Activated CD8-positive, alpha-beta memory T cell treated with anti-CD3 and anti-CD28 coated beads for 36 hours (primary cell): ENCODE measurements around the gene BCL2A1. TPM values are rescaled to one million over a fixed set of nuclear protein-coding genes. Genes with fewer than 3 reads are reported as not detected.
"Not testable (repeated sequence)": the region's sequence is repeated elsewhere in the genome, so short reads cannot be mapped to it uniquely, and the experiment has no call there.

ENCODE experiments used
- CTCF ChIA-PET: fragments of 350-600 bp; sonication (Branson Sonifier 250); formaldehyde crosslinking; loops from one replicate; lab custom pipeline; 2021; ENCODE audit warnings: antibody characterized with exemption; lab: Charles Lee
- POLR2A ChIA-PET: fragments of 350-600 bp; sonication (Branson Sonifier 250); formaldehyde crosslinking; loops from one replicate; lab custom pipeline; 2021; ENCODE audit warnings: antibody characterized with exemption; lab: Charles Lee
- total RNA-seq, 2 experiments: library from RNA; stranded (reverse); gene quantifications; one replicate each; pipeline ENCODE4 v1.2.3, GENCODE V29; 2021

BCL2A1 gene
- total RNA-seq = 10 to 100 TPM; 73.5 to 79.6 TPM

DNA sequence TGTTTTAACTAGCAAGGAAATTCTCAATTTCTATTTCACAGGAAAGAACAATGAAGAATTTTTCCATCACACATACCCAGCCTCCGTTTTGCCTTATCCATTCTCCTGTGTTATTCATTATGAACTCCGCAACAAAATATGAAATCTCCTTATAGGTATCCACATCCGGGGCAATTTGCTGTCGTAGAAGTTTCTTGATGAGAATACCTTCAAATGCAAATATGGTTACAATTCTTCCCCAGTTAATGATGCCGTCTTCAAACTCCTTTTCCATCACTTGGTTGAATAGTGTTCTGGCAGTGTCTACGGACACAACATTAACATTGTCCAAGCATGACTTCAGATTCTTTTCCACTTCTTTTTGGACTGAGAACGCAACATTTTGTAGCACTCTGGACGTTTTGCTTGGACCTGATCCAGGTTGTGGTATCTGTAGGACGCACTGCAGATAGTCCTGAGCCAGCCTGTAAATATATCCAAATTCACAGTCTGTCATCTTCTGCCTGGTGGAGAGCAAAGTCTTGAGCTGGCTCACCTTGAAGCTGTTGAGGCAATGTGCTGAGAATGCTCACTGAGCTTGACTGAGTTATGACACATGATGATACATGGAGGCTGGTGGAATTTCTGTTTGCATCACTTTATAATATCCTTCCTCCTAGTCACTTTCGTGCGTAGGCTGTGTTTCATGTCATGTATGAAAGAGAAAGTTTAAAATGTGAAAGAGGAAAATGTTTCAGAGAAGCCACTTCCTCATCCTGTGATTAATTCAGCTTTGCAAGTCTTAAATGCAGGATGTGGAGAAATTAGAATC is at the start of gene BCL2A1:
Gene BCL2A1, minus strand, starts transcription at position 573 of the 811 bp plus-strand sequence. Its CDS starts 77 bp downstream, at position 496.
- POLR2A ChIA-PET = interaction anchor here (0.9 to 2.7 kb wide), 5 partner anchors 27 to 182 kb away, joined by 3 to 22 read pairs (median 4); partner anchors contain the start of genes FAH and MTHFS
- CTCF ChIA-PET = interaction anchor here (0.6 to 1.7 kb wide), 4 partner anchors 48 to 1076 kb away, joined by 4 to 6 read pairs (median 4); partner anchors contain the start of gene MTHFS

DNA sequence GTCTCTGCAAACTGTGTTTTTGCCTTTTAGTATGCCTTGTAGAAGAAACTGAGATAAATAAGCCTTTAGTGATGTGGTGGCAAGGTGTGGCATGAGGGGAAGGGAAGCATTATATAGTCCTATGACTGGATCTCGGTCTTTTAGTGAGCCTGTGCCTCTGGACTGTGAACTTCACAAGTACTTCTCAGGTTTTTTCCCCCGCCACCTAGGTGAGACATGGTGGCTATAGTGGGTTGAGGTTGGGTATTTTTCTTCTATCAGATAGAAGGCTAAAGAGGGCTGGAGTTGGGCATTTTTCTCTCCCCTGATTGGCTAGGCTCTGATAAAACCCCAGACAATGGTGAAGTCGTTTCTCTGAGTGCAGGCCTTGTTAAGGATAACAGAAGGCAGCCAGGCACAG is 49.7 kb upstream of the BCL2A1 start:
- ChIA-PET POLR2A (no interaction called here), CTCF (interaction anchor here (1.2 kb wide), 1 partner anchor 39 kb away, joined by 3 read pairs; the partner anchor contains the start of gene ZFAND6)

DNA sequence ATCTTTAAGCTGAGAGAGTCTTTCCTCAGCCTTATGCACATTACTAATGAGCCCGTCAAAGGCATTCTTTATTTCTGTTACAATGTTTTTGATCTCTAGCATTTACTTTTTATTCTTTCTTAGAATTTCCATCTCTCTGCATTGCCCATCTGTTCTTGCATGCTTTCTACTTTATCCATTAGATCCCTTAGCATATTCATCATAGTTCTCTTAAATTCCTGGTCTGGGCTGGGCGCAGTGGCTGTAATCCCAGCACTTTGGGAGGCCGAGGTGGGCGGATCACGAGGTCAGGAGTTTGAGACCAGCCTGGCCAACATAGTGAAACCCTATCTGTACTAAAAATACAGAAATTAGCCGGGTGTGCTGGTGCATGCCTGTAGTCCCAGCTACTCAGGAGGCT is 49.2 kb upstream of the BCL2A1 start:
- CTCF ChIA-PET = not testable (repeated sequence)
- POLR2A ChIA-PET = interaction anchor here (0.5 kb wide), 1 partner anchor 71 kb away, joined by 3 read pairs; no protein-coding TSS in a partner anchor

DNA sequence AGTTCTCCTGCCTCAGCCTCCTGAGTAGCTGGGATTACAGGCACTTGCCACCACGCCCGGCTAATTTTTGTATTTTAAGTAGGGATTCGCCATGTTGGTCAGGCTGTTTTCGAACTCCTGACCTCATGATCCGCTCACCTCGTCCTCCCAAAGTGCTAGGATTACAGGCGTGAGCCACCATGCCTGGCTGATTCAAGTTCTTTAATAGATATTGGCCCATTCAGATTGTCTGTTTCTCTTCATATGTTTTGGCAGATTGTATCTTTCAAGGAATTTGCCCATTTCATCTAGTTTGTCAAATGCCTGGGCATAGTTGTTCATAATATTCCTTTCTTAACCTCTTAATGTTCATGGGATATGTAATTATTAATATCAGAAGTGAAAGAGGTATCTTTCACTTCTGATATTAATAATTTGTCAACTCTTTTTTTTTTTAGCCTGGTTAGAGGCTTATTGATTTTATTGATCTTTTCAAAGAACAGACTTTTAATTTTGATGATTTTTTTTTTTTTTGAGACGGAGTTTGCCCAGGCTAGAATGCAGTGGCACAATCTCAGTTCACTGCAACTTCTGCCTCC is 48.3 kb upstream of the BCL2A1 start:
- CTCF ChIA-PET = no interaction called here

DNA sequence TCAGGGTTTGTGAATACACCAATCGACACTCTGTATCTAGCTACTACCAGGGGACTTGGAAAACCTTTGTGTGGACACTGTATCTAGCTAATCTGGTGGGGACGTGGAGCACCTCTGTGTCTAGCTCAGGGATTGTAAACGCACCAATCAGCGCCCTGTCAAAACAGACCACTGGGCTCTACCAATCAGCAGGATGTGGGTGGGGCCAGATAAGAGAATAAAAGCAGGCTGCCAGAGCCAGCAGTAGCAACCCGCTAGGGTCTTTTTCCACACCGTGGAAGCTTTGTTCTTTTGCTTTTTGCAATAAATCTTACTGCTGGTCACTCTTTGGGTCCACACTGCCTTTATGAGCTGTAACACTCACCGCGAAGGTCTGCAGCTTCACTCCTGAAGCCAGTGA is 46.1 kb upstream of the BCL2A1 start:
- CTCF ChIA-PET, POLR2A ChIA-PET: not testable (repeated sequence)

More for the DNA sequence above, 48.3 kb upstream of the BCL2A1 start:
- POLR2A ChIA-PET = interaction anchor here (0.5 kb wide), 1 partner anchor 70 kb away, joined by 3 read pairs; no protein-coding TSS in a partner anchor

DNA sequence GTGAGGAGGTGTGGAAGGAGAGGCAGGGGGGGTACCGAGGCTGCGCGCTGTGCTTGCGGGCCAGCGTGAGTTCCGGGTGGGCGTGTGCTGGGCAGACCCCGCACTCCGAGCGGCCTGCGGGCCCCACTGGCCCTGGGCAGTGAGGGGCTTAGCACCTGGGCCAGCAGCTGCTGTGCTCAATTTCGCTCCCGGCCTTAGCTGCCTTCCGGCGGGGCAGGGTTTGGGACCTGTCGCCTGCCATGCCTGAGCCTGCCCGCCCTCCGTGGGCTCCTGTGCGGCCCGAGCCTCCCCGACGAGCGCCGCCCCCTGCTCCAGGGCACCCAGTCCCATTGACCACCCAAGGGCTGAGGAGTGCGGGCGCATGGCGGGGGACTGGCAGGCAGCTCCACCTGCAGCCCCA is 45.5 kb upstream of the BCL2A1 start:
- POLR2A ChIA-PET = not testable (repeated sequence)

DNA sequence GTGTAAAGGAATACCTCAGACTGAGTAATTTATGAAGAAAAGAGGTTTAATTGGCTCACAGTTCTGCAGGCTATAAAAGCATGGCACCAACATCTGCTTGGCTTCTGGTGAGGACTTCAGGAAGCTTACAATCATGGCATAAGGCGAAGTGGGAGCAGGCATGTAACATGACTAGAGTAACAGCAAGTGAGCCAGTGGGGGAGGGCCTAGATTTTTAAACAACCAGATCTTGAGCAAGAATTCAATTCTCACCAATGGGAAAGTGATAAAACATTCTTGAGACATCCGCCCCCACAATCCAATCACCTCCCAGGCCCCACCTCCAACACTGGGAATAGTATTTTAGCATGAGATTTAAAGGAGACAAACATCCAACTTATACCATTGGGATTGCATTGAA is 44.2 kb upstream of the BCL2A1 start:
- ChIA-PET POLR2A (no interaction called here), CTCF (no interaction called here)

More for the DNA sequence above, 45.5 kb upstream of the BCL2A1 start:
- CTCF ChIA-PET = not testable (repeated sequence)

DNA sequence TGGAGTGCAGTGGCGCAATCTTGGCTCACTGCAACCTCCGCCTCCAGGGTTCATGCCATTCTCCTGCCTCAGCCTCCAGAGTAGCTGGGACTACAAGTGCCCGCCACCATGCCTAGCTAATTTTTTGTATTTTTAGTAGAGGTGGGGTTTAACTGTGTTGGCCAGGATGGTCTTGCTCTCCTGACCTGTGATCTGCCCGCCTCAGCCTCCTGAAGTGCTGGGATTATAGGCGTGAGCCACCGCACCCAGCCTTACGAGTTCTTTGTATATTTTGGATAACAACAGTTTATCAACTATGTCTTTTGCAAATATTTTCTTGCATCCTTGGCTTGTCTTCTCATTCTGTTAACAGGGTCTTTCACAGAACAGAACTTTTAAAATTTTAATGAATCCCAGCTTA is 43.2 kb upstream of the BCL2A1 start:
- CTCF ChIA-PET, POLR2A ChIA-PET: not testable (repeated sequence)

DNA sequence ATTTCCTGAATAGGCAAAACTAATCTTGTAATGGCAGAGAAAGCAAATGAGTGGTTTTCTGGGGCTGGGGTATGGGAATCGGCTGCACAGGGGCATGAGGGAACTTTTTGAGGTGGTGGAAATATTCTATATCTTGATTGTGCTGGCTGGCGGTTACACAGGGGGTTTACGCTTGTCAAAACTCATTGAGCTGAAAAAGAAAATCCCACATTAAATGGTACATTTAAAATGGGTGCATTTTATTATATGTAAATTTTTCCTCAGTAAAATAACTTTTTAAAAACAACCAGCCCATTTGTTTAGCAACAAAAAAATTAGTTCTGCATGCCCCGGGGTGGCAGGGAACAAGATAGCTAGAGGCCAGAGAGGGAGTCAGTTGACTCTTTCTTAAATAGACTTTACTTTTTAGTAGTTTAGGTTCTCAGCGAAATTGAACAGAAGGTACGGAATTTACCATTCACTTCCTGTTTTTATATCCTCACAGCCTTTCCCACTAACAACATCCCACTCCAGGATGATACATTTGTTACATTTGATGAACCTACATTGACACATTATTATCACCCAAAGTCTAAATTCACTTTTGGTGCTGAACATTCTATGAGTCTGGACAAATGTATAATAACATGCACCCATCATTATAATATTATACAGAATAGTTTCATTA is 41.2 kb upstream of the BCL2A1 start:
- ChIA-PET POLR2A (no interaction called here), CTCF (no interaction called here)

DNA sequence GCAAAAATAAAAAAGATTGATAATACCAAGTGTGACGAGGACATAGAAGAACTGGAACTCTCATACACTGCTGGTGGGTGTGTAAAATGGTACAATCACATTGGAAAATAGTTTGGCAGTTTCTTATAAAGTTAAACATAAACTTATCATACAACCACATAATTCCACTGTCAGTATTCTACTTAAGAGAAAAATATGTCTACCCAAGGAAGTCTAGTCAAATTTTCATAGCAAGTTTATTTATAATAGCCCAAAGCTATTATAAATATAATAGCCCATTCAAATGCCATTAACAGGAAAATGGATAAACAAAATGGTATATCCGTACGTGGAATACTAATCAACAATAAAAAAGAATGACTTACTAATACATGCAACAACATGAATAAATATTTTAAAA is 40.6 kb upstream of the BCL2A1 start:
- CTCF ChIA-PET = no interaction called here
- POLR2A ChIA-PET = no interaction called here

DNA sequence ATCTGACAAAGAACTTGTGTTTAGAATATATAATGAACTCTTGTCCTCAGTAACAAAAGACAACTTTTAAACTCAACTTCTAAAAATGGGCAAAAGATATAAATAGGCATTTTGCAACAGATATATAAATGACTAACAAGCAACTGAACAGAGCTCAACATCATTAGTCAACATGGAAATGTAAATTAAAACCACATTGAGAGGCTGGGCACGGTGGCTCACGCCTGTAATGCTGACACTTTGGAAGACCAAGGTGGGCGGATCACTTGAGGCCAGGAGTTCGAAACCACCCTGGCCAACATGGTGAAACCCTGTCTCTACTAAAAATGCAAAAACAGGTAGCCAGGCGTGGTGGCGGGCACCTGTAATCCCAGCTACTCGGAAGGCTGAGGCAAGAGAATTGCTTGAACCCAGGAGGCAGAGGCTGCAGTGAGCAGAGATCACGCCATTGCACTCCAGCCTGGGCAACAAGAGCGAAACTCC is 40.1 kb upstream of the BCL2A1 start:
- POLR2A ChIA-PET, CTCF ChIA-PET: not testable (repeated sequence)

DNA sequence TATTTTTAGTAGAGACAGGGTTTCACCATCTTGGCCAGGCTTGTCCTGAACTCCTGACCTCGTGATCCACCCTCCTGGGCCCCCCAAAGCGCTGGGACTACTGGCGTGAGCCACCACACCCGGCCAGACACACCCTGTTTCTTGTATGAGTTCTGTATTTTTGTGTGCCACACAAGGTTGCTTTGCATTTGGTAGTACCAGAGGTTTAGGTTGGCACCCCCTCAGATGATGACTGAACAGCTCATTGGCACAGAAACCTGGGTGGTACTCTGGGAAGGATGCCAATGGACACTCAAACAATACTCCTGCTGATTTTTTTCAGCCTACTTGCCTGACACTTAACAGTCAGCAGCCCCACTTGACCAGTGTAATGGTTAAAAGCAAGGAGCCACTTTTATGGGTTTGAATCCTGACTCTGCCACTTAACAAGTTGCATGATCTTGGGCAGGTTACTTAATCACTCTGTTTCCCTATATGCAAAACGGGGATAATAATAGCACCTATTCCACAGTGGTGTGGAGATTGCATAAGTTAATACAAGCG is 39.2 kb upstream of the BCL2A1 start:
- ChIA-PET CTCF (no interaction called here), POLR2A (interaction anchor here (0.6 kb wide), 1 partner anchor 56 kb away, joined by 3 read pairs; no protein-coding TSS in a partner anchor)

DNA sequence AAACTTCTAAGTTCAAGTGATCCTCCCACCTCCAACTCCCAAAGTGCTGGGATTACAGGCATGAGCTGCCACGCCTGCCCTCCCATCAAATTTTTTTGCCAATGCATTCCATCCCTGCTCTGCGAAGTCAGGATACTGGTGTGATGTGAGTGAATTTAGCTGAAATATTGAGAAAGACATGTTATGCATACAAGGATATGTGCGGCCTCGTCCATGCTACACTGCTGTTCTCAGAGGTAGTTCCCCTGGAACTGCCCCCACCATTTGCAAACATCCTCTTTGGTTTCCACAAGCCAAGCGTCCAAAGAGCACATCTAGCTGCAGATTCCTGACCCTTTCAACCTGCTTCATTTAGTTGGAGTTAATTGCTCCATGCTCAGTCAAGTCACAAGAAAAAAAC is 36.5 kb upstream of the BCL2A1 start:
- CTCF ChIA-PET = interaction anchor here (1.2 kb wide), 1 partner anchor 164 kb away, joined by 3 read pairs; no protein-coding TSS in a partner anchor
- POLR2A ChIA-PET = no interaction called here

DNA sequence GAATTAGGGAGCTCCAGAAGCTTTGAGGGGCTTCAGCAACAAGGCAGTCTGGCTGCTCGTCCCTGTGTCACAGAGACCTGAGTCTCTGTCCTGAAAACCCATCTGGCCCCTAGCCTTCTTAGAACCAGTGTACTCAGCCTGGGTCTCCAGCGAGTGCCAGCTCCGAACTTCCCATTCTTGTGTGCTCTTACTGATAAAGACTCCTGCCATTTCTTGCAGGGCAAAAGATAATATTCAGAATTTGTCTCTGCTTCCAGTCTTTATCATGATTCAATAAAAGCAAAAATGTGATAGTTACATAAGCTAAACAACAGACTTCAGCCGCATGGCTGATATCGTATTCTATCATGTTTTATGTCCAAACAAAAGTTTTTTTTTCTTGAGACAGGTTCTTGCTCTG is 36.0 kb upstream of the BCL2A1 start:
- ChIA-PET CTCF (interaction anchor here (1.2 kb wide), 1 partner anchor 165 kb away, joined by 3 read pairs; no protein-coding TSS in a partner anchor), POLR2A (no interaction called here)

DNA sequence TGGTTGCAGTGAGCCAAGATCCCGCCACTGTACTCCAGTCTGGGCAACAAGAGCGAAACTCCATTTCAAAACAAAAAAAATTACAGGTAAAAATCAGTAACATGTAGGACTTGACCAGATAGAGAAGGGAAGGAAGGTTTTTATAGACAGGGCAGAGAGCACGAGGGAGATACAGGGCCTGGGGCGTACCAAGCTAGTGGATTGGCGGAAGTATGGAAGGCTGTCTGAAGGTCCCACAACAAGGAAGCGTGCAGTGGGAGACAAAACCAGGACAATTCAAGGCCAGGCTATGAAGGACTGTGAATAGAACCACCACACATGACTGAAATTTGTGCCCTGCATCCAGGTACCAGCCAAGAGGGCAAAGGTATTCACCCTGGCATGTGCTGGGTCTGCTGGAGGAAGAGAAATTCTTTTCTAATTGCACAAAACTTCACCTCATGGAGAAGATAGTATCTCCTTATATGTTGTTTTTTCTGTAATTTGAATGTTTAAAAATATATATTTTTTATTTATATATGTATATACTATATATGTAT is 33.0 kb upstream of the BCL2A1 start:
- POLR2A ChIA-PET = no interaction called here
- CTCF ChIA-PET = no interaction called here

DNA sequence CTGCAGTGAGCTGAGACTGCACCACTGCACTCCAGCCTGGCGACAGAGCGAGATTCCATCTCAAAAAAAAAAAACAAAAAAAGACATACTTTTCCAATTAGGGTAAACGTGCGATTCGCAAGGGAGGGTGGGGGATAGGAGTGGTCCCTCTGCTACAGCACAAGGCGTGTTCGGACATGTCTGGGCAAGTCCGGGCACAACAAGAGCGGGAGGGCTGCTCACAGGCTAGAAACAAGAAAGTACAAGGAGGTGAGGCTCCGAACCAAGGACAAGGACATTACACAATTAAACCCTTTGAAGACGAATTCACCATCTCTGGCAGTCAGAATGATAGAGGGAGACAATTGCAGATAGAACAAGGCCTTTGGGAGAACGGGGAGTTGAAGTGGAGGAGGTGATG is 32.2 kb upstream of the BCL2A1 start:
- CTCF ChIA-PET = no interaction called here
- POLR2A ChIA-PET = no interaction called here

DNA sequence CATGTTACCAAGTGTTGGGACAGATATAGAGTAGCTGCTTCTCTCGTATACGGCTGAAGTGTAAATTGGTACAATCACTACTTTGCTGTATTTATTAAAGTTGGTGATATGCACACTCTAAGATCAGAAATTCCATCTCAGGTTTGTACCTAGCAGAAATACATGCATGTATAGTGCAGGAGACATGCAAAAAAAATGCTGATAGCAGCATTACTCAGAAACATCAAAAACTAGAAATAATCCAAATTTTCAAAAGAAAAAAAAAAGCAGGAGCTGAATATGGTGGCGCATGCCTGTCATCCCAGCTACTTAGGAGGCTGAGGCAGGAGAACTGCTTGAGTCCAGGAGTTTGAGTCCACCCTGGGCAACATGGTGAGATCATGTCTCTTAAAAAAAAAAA is 31.3 kb upstream of the BCL2A1 start:
- POLR2A ChIA-PET = no interaction called here
- CTCF ChIA-PET = no interaction called here

DNA sequence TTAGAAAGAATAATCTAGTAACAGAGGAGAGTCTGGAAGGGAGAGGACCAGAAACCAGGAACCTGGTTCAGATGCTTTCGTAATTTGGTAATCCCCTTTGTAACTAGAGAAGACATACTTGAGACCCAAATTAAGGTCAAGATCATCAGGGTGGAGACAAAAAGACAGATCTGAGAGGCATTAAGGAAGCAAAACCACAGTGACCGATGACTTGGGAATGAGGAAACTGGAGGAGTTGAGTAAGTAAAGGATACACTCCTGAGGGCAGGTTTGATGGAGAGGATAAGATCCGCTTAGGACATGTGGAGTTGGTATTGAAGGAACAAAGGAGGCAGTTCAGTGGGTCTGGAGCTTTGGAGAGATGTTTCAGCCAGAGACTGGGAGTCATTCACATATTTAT is 23.6 kb upstream of the BCL2A1 start:
- ChIA-PET POLR2A (no interaction called here), CTCF (interaction anchor here (2.0 to 3.0 kb wide), 2 partner anchors 140 to 144 kb away, joined by 9 to 18 read pairs; no protein-coding TSS in a partner anchor)

DNA sequence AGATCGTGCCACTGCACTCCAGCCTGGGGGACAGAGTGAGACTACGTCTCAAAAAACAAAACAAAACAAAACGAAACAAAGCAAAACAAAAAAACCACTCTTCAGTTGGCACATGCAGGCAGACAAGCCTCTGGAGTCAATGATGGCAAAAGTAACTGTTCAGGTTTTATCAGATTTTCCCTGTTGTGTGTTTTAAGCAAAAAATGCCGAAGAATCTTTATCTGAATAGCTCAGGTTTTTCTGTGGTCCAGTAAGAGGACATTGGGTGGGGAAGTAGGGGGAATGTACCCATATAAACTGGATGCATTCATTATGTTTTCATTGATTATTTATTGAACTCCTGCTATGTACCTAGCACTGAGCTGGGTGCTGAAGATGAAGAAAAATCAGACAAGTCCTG is 20.8 kb upstream of the BCL2A1 start:
- ChIA-PET POLR2A (interaction anchor here (0.5 to 0.6 kb wide), 2 partner anchors 102 to 1692 kb away, joined by 5 to 8 read pairs; no protein-coding TSS in a partner anchor), CTCF (interaction anchor here (0.7 to 1.9 kb wide), 3 partner anchors 10 to 69 kb away, joined by 3 to 6 read pairs (median 4); no protein-coding TSS in a partner anchor)
